HepG2 (cell line): ENCODE data around the gene CAMSAP3. TPM values are rescaled to one million over a fixed set of nuclear protein-coding genes. Genes with fewer than 3 reads are reported as not detected.

ENCODE experiments used
- AFF4 ChIP-seq: sonication (generic); formaldehyde crosslinking; IDR thresholded peaks from 2 replicates; pipeline ENCODE4 v1.4.0; 2020; ENCODE audit warnings: missing genetic modification reagents
- CENPBD1 ChIP-seq: sonication (generic); formaldehyde crosslinking; IDR thresholded peaks from 2 replicates; pipeline ENCODE4 v1.8.0; 2022; ENCODE audit warnings: missing genetic modification reagents, low read depth, mild to moderate bottlenecking, borderline replicate concordance
- NR3C1 ChIP-seq: sonication (generic); formaldehyde crosslinking; IDR thresholded peaks from 2 replicates; pipeline ENCODE4 v1.4.0; 2020; ENCODE audit warnings: missing genetic modification reagents
- RNF219 ChIP-seq: sonication (generic); formaldehyde crosslinking; IDR thresholded peaks from 2 replicates; pipeline ENCODE4 v1.5.0; 2020; ENCODE audit warnings: mild to moderate bottlenecking, missing genetic modification reagents
- RXRB ChIP-seq: IDR thresholded peaks from 2 replicates; pipeline ENCODE4 v1.6.1; 2016; ENCODE audit warnings: borderline replicate concordance, missing genetic modification reagents, missing compliant biosample characterization
- SSRP1 ChIP-seq: IDR thresholded peaks from 2 replicates; pipeline ENCODE4 v1.6.1; 2016; ENCODE audit warnings: control low read depth
- ZNF18 ChIP-seq: sonication (generic); formaldehyde crosslinking; IDR thresholded peaks from 2 replicates; pipeline ENCODE4 v1.8.0; 2022; ENCODE audit warnings: mild to moderate bottlenecking, missing genetic modification reagents; ENCODE audit not compliant: insufficient replicate concordance
- ZNF235 ChIP-seq: sonication (generic); formaldehyde crosslinking; IDR thresholded peaks from 2 replicates; pipeline ENCODE4 v1.8.1; 2023; ENCODE audit warnings: mild to moderate bottlenecking, missing genetic modification reagents, borderline replicate concordance
- ZNF407 ChIP-seq: sonication (generic); formaldehyde crosslinking; IDR thresholded peaks from one replicate; pipeline ENCODE4 v1.5.1; 2020; ENCODE audit warnings: mild to moderate bottlenecking, missing genetic modification reagents; ENCODE audit errors: not compliant biosample characterization
- ZNF430 ChIP-seq: sonication (generic); formaldehyde crosslinking; IDR thresholded peaks from 2 replicates; pipeline ENCODE4 v1.9.0; 2021; ENCODE audit warnings: mild to moderate bottlenecking, missing genetic modification reagents
- polyA plus RNA-seq, 8 experiments: library from polyadenylated mRNA; depleted of rRNA in 3 of 8; stranded (reverse) in 7 of 8; unstranded in 1 of 8; fragments of >200 nt; fragmentation: Illumina TruSeq in 4 of 8; extraction: Trizol in 4 of 8; gene quantifications; 2 replicates each; pipeline versions ENCODE4 v1.2.1 to v1.2.3, GENCODE V29; 2011 to 2016; ENCODE audit warnings: low read depth in 4 of 8, missing spikeins in 1 of 8, mixed read lengths in 1 of 8; ENCODE audit not compliant: insufficient read depth in 1 of 8
- total RNA-seq, 5 experiments: library from RNA; depleted of rRNA; stranded (reverse); fragments of >200 nt; fragmentation: Illumina TruSeq; extraction: Trizol; gene quantifications; 2 replicates each; pipeline ENCODE4 v1.2.3, GENCODE V29; 2016; ENCODE audit warnings: low read depth in 1 of 5

CAMSAP3 gene
- total and polyA plus RNA-seq, 2 of the 13 experiments (the other 11 are each of a cell fraction or from before 2014, with no cell fraction given), result 10.8 to 11.8 TPM

GRCh38 chr19:7637374-7638256, 42.0 kb downstream of the CAMSAP3 start (continued):
- TF ChIP-seq ZNF407 (CRISPR knock-in tag) (no peak), RNF219 (CRISPR knock-in tag) (no peak), ZNF430 (CRISPR knock-in tag) (no peak), CENPBD1 (CRISPR knock-in tag) (no peak), SSRP1 (CRISPR knock-in tag) (no peak), RXRB (CRISPR knock-in tag) (no peak), NR3C1 (CRISPR knock-in tag) (no peak), AFF4 (CRISPR knock-in tag) (no peak), ZNF235 (no peak), ZNF18 (CRISPR knock-in tag) (no peak)
